Endothelial cell of umbilical vein (primary cell): ENCODE data around the gene PNCK. TPM values are rescaled to one million over a fixed set of nuclear protein-coding genes. Genes with fewer than 3 reads are reported as not detected.

Source experiments
- BruUV-seq: library from RNA; stranded (reverse); fragments of 400-500 nt; replicated peaks from 2 replicates; lab custom pipeline; 2021; lab: Mats Ljungman, UMichigan
- CTCF ChIA-PET: fragments of 300-600, 350-600 bp; sonication (Branson Sonifier 250); formaldehyde crosslinking; loops from one replicate; lab custom pipeline; 2021; ENCODE audit warnings: antibody characterized with exemption, inconsistent platforms; lab: Charles Lee
- POLR2A ChIA-PET: fragments of 300-600, 350-600 bp; sonication (Branson Sonifier 250); formaldehyde crosslinking; loops from one replicate; lab custom pipeline; 2021; ENCODE audit warnings: antibody characterized with exemption, inconsistent platforms; lab: Charles Lee
- DNase-seq: peaks from one replicate; pipeline ENCODE4 v3.0.0-alpha.2; 2011; ENCODE audit warnings: low read depth, low spot score
- FAIRE-seq: peaks from 2 replicates; lab custom pipeline; 2011; peaks lifted over from hg19 to GRCh38; lab: Jason Lieb, UNC
- H2AFZ ChIP-seq: 2 replicates; pipeline ENCODE4 v1.6.0; 2012; ENCODE audit warnings: low read depth, low read length, control low read depth, inconsistent platforms
- H3K27ac ChIP-seq: 2 replicates; pipeline ENCODE4 v1.5.1; 2011; ENCODE audit warnings: low read depth, mild to moderate bottlenecking, control low read depth, low read length, moderate library complexity; ENCODE audit not compliant: insufficient read depth
- H3K27me3 ChIP-seq, 2 experiments: 2 replicates each; pipeline versions ENCODE4 v1.6.0 to v1.6.1; 2011; ENCODE audit warnings: low read length in 2 of 2, mixed read lengths in 1 of 2; ENCODE audit not compliant: control insufficient read depth in 2 of 2, insufficient read depth in 2 of 2
- H3K36me3 ChIP-seq, 2 experiments: 2 replicates in 1 of 2; 3 replicates in 1 of 2; pipeline ENCODE4 v1.5.1; 2011; ENCODE audit warnings: low read length in 2 of 2, mild to moderate bottlenecking in 1 of 2, moderate library complexity in 1 of 2; ENCODE audit not compliant: control insufficient read depth in 2 of 2, insufficient read depth in 2 of 2; ENCODE audit errors: extremely low read depth in 1 of 2
- H3K4me1 ChIP-seq: 3 replicates; pipeline ENCODE4 v1.5.1; 2011; ENCODE audit warnings: mild to moderate bottlenecking, low read length; ENCODE audit not compliant: control insufficient read depth, insufficient read depth; ENCODE audit errors: extremely low read depth
- H3K4me2 ChIP-seq: 2 replicates; pipeline ENCODE4 v1.6.1; 2011; ENCODE audit warnings: low read length, control low read depth, mixed read lengths; ENCODE audit not compliant: insufficient read depth
- H3K4me3 ChIP-seq, 3 experiments: fragments of 200-600 bp in 1 of 3; sonication (generic), shearing (Covaris generic) in 1 of 3; replicated peaks in 1 of 3; 2 replicates each; pipeline ENCODE4 v1.5.1; 2011 to 2016; ENCODE audit warnings: control low read depth in 3 of 3, low read length in 3 of 3, mild to moderate bottlenecking in 2 of 3, inconsistent platforms in 1 of 3, low read depth in 1 of 3, moderate library complexity in 1 of 3; ENCODE audit not compliant: insufficient read depth in 1 of 3
- H3K79me2 ChIP-seq: 2 replicates; pipeline ENCODE4 v1.6.0; 2012; ENCODE audit warnings: low read length, inconsistent platforms; ENCODE audit not compliant: control insufficient read depth, insufficient read depth
- H3K9ac ChIP-seq: replicated peaks from 2 replicates; pipeline ENCODE3; 2011; ENCODE audit warnings: low read length, control low read depth; ENCODE audit not compliant: insufficient read depth; ENCODE audit errors: extremely low read depth
- H3K9me1 ChIP-seq: replicated peaks from 3 replicates; pipeline ENCODE4 v1.6.0; 2011; ENCODE audit warnings: mild to moderate bottlenecking, low read length; ENCODE audit not compliant: control insufficient read depth, insufficient read depth; ENCODE audit errors: extremely low read depth
- H3K9me3 ChIP-seq: replicated peaks from 2 replicates; pipeline ENCODE4 v1.5.1; 2012; ENCODE audit warnings: low read length, inconsistent platforms; ENCODE audit not compliant: control insufficient read depth, insufficient read depth
- H4K20me1 ChIP-seq: replicated peaks from 2 replicates; pipeline ENCODE3; 2011; ENCODE audit warnings: mild to moderate bottlenecking, low read length; ENCODE audit not compliant: control insufficient read depth, insufficient read depth; ENCODE audit errors: extremely low read depth
- CTCF ChIP-seq, 2 donors: IDR thresholded peaks; 1 replicate in 1 of 2; 2 replicates in 1 of 2; pipeline ENCODE4 v1.5.1; 2011; ENCODE audit warnings: low read length in 2 of 2, mild to moderate bottlenecking in 2 of 2, moderate library complexity in 2 of 2, control low read depth in 1 of 2, inconsistent platforms in 1 of 2, low read depth in 1 of 2; ENCODE audit not compliant: insufficient read depth in 1 of 2; ENCODE audit errors: extremely low read depth in 1 of 2
- EZH2 ChIP-seq: IDR thresholded peaks from 2 replicates; pipeline ENCODE4 v1.6.1; 2012; ENCODE audit warnings: borderline replicate concordance, low read depth, mild to moderate bottlenecking, moderate library complexity, low read length, inconsistent platforms; ENCODE audit not compliant: severe bottlenecking
- FOS ChIP-seq: IDR thresholded peaks from 2 replicates; pipeline ENCODE4 v1.6.1; 2011; ENCODE audit warnings: mild to moderate bottlenecking, low read length, moderate library complexity, borderline replicate concordance; ENCODE audit not compliant: insufficient read depth
- JUN ChIP-seq: IDR thresholded peaks from 2 replicates; pipeline ENCODE4 v1.6.1; 2011; ENCODE audit warnings: borderline replicate concordance, low read depth; ENCODE audit not compliant: insufficient read length, insufficient read depth
- MAX ChIP-seq: IDR thresholded peaks from 2 replicates; pipeline ENCODE4 v1.6.1; 2011; ENCODE audit not compliant: insufficient read depth, insufficient read length
- MYC ChIP-seq: IDR thresholded peaks from one replicate; pipeline ENCODE4 v1.6.1; 2011; ENCODE audit warnings: mild to moderate bottlenecking, low read depth, low read length
- POLR2AphosphoS5 ChIP-seq: IDR thresholded peaks from 2 replicates; pipeline ENCODE4 v1.6.1; 2012; ENCODE audit warnings: low read depth, mild to moderate bottlenecking, control low read depth, low read length, moderate library complexity; ENCODE audit not compliant: insufficient read depth
- dilution Hi-C: fragments of 300-500 bp; cut with MboI; formaldehyde crosslinking; loops from one replicate; pipeline ENCODE4 v1.15.0; 2019; ENCODE audit warnings: low sequenced_read_pairs; ENCODE audit not compliant: extremely low pct_ligation_motif_present
- intact Hi-C: fragments of 100-400 bp; cut with micrococcal nuclease; formaldehyde crosslinking; loops from one replicate; pipeline ENCODE4 v1.10.0; 2022
- polyA plus RNA-seq, 4 experiments: library from polyadenylated mRNA; depleted of rRNA in 3 of 4; stranded (reverse) in 3 of 4; unstranded in 1 of 4; fragments of >200 nt; gene quantifications; 2 replicates each; pipeline versions ENCODE4 v1.2.1 to v1.2.3, GENCODE V29; 2011 to 2012; ENCODE audit warnings: missing spikeins in 1 of 4
- total RNA-seq: library from RNA; stranded (reverse); gene quantifications from 2 replicates; pipeline ENCODE4 v1.2.3, GENCODE V29; 2021

Gene PNCK
- total and polyA plus RNA-seq, 2 donors (not counting 3 experiments of a cell fraction or from before 2014, with no cell fraction given): 0.12 TPM; not detected in 1

GRCh38 chrX:153714256-153714655, 40.6 kb upstream of the PNCK start:
- H3K27ac ChIP-seq: no peak overlapping the region

GRCh38 chrX:153709726-153710674, 36.4 kb upstream of the PNCK start:
- BruUV-seq: no TSS peak
- TF ChIP-seq MYC: no peak
- no peak for TF ChIP-seq FOS
- no peak for TF ChIP-seq JUN
- no peak for TF ChIP-seq POLR2AphosphoS5
- no peak for TF ChIP-seq EZH2
- TF ChIP-seq CTCF (IDR thresholded peaks at IDR 0.05; ENCODE audit: extremely low read depth in 1 of 2, insufficient read depth in 1 of 2, low read depth in 1 of 2, low read length in 2 of 2): no peak
- no peaks in the 10 kb centered on the region for H4K20me1 ChIP-seq
- POLR2A ChIA-PET: interaction anchor here (0.6 kb wide), 1 partner anchor 21 kb away, joined by 3 read pairs; no protein-coding TSS in a partner anchor
- no peak overlapping the region for H3K9ac ChIP-seq
- H3K4me2 ChIP-seq: no peak overlapping the region
- peaks cover 4 to 16% of the 10 kb centered on the region in 2 experiments for H3K36me3 ChIP-seq
- no peaks in the 10 kb centered on the region for H3K9me1 ChIP-seq
- H3K4me3 ChIP-seq: no peak overlapping the region
- intact Hi-C loops (loop anchor here (2.0 kb wide), 1 partner anchor 99 kb away; no protein-coding TSS in a partner anchor), dilution Hi-C loops (no loop called here)
- no peak overlapping the region for H3K27ac ChIP-seq
- CTCF ChIA-PET: interaction anchor here (1.1 to 2.9 kb wide), 4 partner anchors 13 to 768 kb away, joined by 3 to 16 read pairs (median 10); no protein-coding TSS in a partner anchor
- H3K4me1 ChIP-seq: peaks cover 6% of the 10 kb centered on the region
- FAIRE-seq (no peak), DNase-seq (no peak)
- H2AFZ ChIP-seq: no peak overlapping the region
- no peaks in the 10 kb centered on the region for H3K9me3 ChIP-seq
- no peaks in the 10 kb centered on the region for H3K27me3 ChIP-seq
- peaks cover 11% of the 10 kb centered on the region for H3K79me2 ChIP-seq

More at GRCh38 chrX:153714256-153714655, 40.6 kb upstream of the PNCK start:
- no peaks in the 10 kb centered on the region for H4K20me1 ChIP-seq
- CTCF ChIA-PET: no interaction called here
- POLR2A ChIA-PET: no interaction called here
- no peak overlapping the region for H2AFZ ChIP-seq
- TF ChIP-seq POLR2AphosphoS5: no peak
- TF ChIP-seq FOS: no peak
- TF ChIP-seq EZH2: no peak
- TF ChIP-seq MAX: no peak
- no peak for TF ChIP-seq JUN
- H3K4me3 ChIP-seq: no peak overlapping the region
- no peaks in the 10 kb centered on the region for H3K27me3 ChIP-seq
- peaks cover 11 to 19% of the 10 kb centered on the region in 2 experiments for H3K36me3 ChIP-seq
- DNase-seq (no peak), FAIRE-seq (peak; percentile 53)
- no peaks in the 10 kb centered on the region for H3K4me1 ChIP-seq
- no peak overlapping the region for H3K9ac ChIP-seq
- intact Hi-C loops: no loop called here
- no peak overlapping the region for H3K4me2 ChIP-seq
- no TSS peak for BruUV-seq
- H3K9me3 ChIP-seq: no peaks in the 10 kb centered on the region
- dilution Hi-C loops: no loop called here
- H3K9me1 ChIP-seq: no peaks in the 10 kb centered on the region
- H3K79me2 ChIP-seq: peaks cover 16% of the 10 kb centered on the region
